ENCODE data around the gene MLNR. TPM values are rescaled to one million over a fixed set of nuclear protein-coding genes. Genes with fewer than 3 reads are reported as not detected.

Gene MLNR
- total and polyA plus RNA-seq, 11 donors: 0.50 to 0.75 TPM; not detected in 9

GRCh38 chr13:49259586-49259985, 39.4 kb downstream of the MLNR start:
- no peak overlapping the region for H3K4me3 ChIP-seq
- H3K9me3 ChIP-seq: no peaks in the 10 kb centered on the region
- no peak for DNase-seq
- no peak for TF ChIP-seq CTCF (IDR thresholded peaks at IDR 0.05)
- TF ChIP-seq POLR2A (IDR thresholded peaks at IDR 0.05): no peak
- WGBS, 4 donors: 86 to 94% (median 90%) methylated on average over 6 of the region's 6 CpGs
- H3K36me3 ChIP-seq: peaks cover 0 to 94% (median 73%) of the 10 kb centered on the region in 9 donors
- H3K27ac ChIP-seq: no peak overlapping the region
- intact Hi-C loops (cut with DNase I): loop anchor here in 1 of 10 donors (10.0 kb wide), 1 partner anchor 155 kb away; no protein-coding TSS in a partner anchor
- no peaks in the 10 kb centered on the region for H3K27me3 ChIP-seq
- peaks cover 0 to 14% (median 0%) of the 10 kb centered on the region in 12 donors for H3K4me1 ChIP-seq
- no peak for ATAC-seq

DNA sequence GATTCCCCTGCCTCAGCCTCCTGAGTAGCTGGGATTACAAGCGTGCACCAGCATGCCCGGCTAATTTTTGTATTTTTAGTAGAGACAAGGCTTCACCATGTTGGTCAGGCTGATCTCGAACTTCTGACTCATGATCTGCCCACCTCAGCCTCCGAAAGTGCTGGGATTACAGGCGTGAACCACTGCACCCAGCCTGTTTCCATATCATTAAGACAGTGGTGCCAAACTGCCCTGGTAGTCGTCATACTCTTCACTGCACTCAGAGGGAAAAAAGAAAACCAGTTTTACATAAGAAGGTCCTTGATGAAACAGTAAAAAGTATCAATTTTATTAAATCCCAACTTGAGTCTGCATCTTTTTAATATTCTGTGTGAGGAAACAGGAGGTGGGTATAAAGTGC, 42.5 kb downstream of the MLNR start:
- no peak for ATAC-seq
- WGBS, 4 donors: 92 to 97% (median 96%) methylated on average over 6 of the region's 6 CpGs
- H3K9me3 ChIP-seq: no peaks in the 10 kb centered on the region
- H3K4me3 ChIP-seq: no peak overlapping the region
- intact Hi-C loops (cut with DNase I): loop anchor here in 1 of 10 donors (10.0 kb wide), 1 partner anchor 148 kb away; no protein-coding TSS in a partner anchor
- H3K27ac ChIP-seq: no peak overlapping the region
- peaks cover 0 to 3% (median 0%) of the 10 kb centered on the region in 12 donors for H3K4me1 ChIP-seq
- DNase-seq: no peak
- peaks cover 0 to 76% (median 60%) of the 10 kb centered on the region in 9 donors for H3K36me3 ChIP-seq
- TF ChIP-seq POLR2A (IDR thresholded peaks at IDR 0.05) (no peak), CTCF (IDR thresholded peaks at IDR 0.05) (no peak)
- no peaks in the 10 kb centered on the region for H3K27me3 ChIP-seq

DNA sequence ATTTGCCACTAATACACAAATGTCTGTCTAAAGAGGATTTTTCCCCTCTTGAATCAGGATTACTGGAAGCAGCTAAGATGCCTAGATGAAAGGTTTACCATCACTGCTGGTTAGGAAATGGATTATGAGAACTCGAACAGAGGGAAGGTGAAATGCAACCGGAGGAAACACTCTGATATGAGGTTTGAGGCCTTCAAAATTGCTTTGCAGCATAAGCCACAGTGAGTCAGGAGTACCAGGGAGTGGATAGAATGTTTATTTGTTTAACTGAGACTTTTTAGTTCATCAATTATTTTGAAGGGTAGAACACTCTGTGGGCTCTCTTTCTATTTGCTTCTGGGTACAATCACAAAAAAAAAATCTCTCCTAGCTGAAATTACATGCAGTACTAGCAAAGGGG, 45.7 kb downstream of the MLNR start:
- WGBS, 4 donors: 75 to 87% (median 85%) methylated on average over 2 of the region's 2 CpGs
- H3K36me3 ChIP-seq: peaks cover 0 to 70% (median 50%) of the 10 kb centered on the region in 9 donors
- H3K27me3 ChIP-seq: no peaks in the 10 kb centered on the region
- no peak overlapping the region for H3K27ac ChIP-seq
- no peak for ATAC-seq
- intact Hi-C loops (cut with DNase I): loop anchor here in 1 of 10 donors (10.0 kb wide), 1 partner anchor 151 kb away; no protein-coding TSS in a partner anchor
- TF ChIP-seq CTCF (IDR thresholded peaks at IDR 0.05): no peak
- TF ChIP-seq POLR2A (IDR thresholded peaks at IDR 0.05): no peak
- no peak for DNase-seq
- H3K4me3 ChIP-seq: no peak overlapping the region
- no peaks in the 10 kb centered on the region for H3K9me3 ChIP-seq
- H3K4me1 ChIP-seq: no peaks in the 10 kb centered on the region

- H3K27ac ChIP-seq: no peak overlapping the region
- H3K36me3 ChIP-seq: peaks cover 0 to 38% (median 20%) of the 10 kb centered on the region in 9 donors
- no peaks in the 10 kb centered on the region for H3K4me1 ChIP-seq
- no peak overlapping the region for H3K4me3 ChIP-seq
- DNase-seq (no peak), ATAC-seq (no peak)
- TF ChIP-seq CTCF (IDR thresholded peaks at IDR 0.05) (no peak), POLR2A (IDR thresholded peaks at IDR 0.05) (no peak)
- WGBS, 4 donors: 0 to 82% (median 34%) methylated on average over 1 of the region's 1 CpG
- H3K27me3 ChIP-seq: no peaks in the 10 kb centered on the region
- intact Hi-C loops (cut with DNase I): loop anchor here in 1 of 10 donors (10.0 kb wide), 1 partner anchor 676 kb away; no protein-coding TSS in a partner anchor
- H3K9me3 ChIP-seq: no peaks in the 10 kb centered on the region
These were observed 51.1 kb downstream of the MLNR start for GRCh38 chr13:49271264-49271663.

Other genes starting within 250 kb of the MLNR start
- 10 to 100 TPM; 16.9 to 38.3 (median 22.7) TPM for gene FNDC3A, start 244.4 kb upstream of the MLNR start, total RNA-seq
- gene FNDC3A, start 244.4 kb upstream of the MLNR start, polyA plus RNA-seq: 10 to 100 TPM; 10.1 to 21.9 TPM
- 10 to 100 TPM in 7 of 9 donors, 1 to 10 TPM in 2; 2.8 to 10.8 (median 10.3) TPM for gene CDADC1, start 27.6 kb downstream of the MLNR start, total RNA-seq
- gene CDADC1, start 27.6 kb downstream of the MLNR start, polyA plus RNA-seq: 1 to 10 TPM; 4.4 to 8.2 TPM
- gene CAB39L, start 223.7 kb downstream of the MLNR start, total RNA-seq: 10 to 100 TPM; 10.2 to 27.4 (median 19.0) TPM
- 10 to 100 TPM in 1 of 2 donors, 1 to 10 TPM in 1; 5.9 to 12.1 TPM for gene CAB39L, start 223.7 kb downstream of the MLNR start, polyA plus RNA-seq
- 10 to 100 TPM in 7 of 9 donors, 1 to 10 TPM in 2; 7.9 to 19.8 (median 13.5) TPM for gene SETDB2, start 223.9 kb downstream of the MLNR start, total RNA-seq
- gene SETDB2, start 223.9 kb downstream of the MLNR start, polyA plus RNA-seq: 1 to 10 TPM; 3.7 to 7.3 TPM

Data from heart left ventricle (tissue), 16 donors.